ENCODE measurements around the gene MEOX1. TPM values are rescaled to one million over a fixed set of nuclear protein-coding genes. Genes with fewer than 3 reads are reported as not detected.

Gene MEOX1
- total RNA-seq, 1 donor from 2014 or later, result 1.5 TPM

GRCh38 chr17:43703630-43704029, 41.9 kb upstream of the MEOX1 start:
- DNase-seq (no peak), ATAC-seq (no peak)
- Histone ChIP-seq H3K4me3 (no peak overlapping the region), H3K36me3 (no peaks in the 10 kb centered on the region), H3K27ac (no peak overlapping the region), H3K27me3 (peaks cover 4% of the 10 kb centered on the region), H3K9me3 (no peaks in the 10 kb centered on the region), H3K4me1 (no peaks in the 10 kb centered on the region)
- TF ChIP-seq CTCF (IDR thresholded peaks at IDR 0.05), result no peak
- intact Hi-C loops (cut with DNase I), result no loop called here

GRCh38 chr17:43702637-43703036, 40.9 kb upstream of the MEOX1 start:
- H3K27me3 ChIP-seq, result peaks cover 4% of the 10 kb centered on the region
- H3K4me1 ChIP-seq, result no peaks in the 10 kb centered on the region
- H3K36me3 ChIP-seq, result no peaks in the 10 kb centered on the region
- DNase-seq, result no peak
- H3K27ac ChIP-seq, result no peak overlapping the region
- no peaks in the 10 kb centered on the region for H3K9me3 ChIP-seq
- intact Hi-C loops (cut with DNase I), result no loop called here
- no peak overlapping the region for H3K4me3 ChIP-seq
- TF ChIP-seq CTCF (IDR thresholded peaks at IDR 0.05), result no peak
- ATAC-seq, result peak; percentile 37

- no peak for TF ChIP-seq CTCF (IDR thresholded peaks at IDR 0.05)
- H3K4me3 ChIP-seq, result no peak overlapping the region
- H3K4me1 ChIP-seq, result peaks cover 6% of the 10 kb centered on the region
- no peaks in the 10 kb centered on the region for H3K9me3 ChIP-seq
- intact Hi-C loops (cut with DNase I), result no loop called here
- DNase-seq (peak; percentile 72), ATAC-seq (peak; percentile 69)
- H3K27me3 ChIP-seq, result peaks cover under 1% of the 10 kb centered on the region
- no peak overlapping the region for H3K27ac ChIP-seq
- no peaks in the 10 kb centered on the region for H3K36me3 ChIP-seq
Measured at GRCh38 chr17:43701318-43701743, 39.6 kb upstream of the MEOX1 start.

GRCh38 chr17:43699438-43699756, 37.7 kb upstream of the MEOX1 start:
- no peaks in the 10 kb centered on the region for H3K9me3 ChIP-seq
- no peaks in the 10 kb centered on the region for H3K36me3 ChIP-seq
- DNase-seq (no peak), ATAC-seq (no peak)
- peaks cover 14% of the 10 kb centered on the region for H3K4me1 ChIP-seq
- intact Hi-C loops (cut with DNase I), result no loop called here
- TF ChIP-seq CTCF (IDR thresholded peaks at IDR 0.05), result no peak
- no peaks in the 10 kb centered on the region for H3K27me3 ChIP-seq
- no peak overlapping the region for H3K27ac ChIP-seq
- no peak overlapping the region for H3K4me3 ChIP-seq

- H3K27me3 ChIP-seq, result no peaks in the 10 kb centered on the region
- H3K27ac ChIP-seq, result no peak overlapping the region
- no peaks in the 10 kb centered on the region for H3K36me3 ChIP-seq
- no peak for TF ChIP-seq CTCF (IDR thresholded peaks at IDR 0.05)
- no peak overlapping the region for H3K4me3 ChIP-seq
- H3K4me1 ChIP-seq, result peaks cover 14% of the 10 kb centered on the region
- no peak for DNase-seq
- H3K9me3 ChIP-seq, result no peaks in the 10 kb centered on the region
- intact Hi-C loops (cut with DNase I), result no loop called here
- no peak for ATAC-seq
Measured at GRCh38 chr17:43698678-43699437, 37.1 kb upstream of the MEOX1 start.

- H3K4me1 ChIP-seq, result peaks cover 14% of the 10 kb centered on the region
- no peak overlapping the region for H3K4me3 ChIP-seq
- ATAC-seq, result no peak
- no peak for DNase-seq
- no peaks in the 10 kb centered on the region for H3K27me3 ChIP-seq
- intact Hi-C loops (cut with DNase I), result no loop called here
- no peaks in the 10 kb centered on the region for H3K36me3 ChIP-seq
- H3K27ac ChIP-seq, result no peak overlapping the region
- TF ChIP-seq CTCF (IDR thresholded peaks at IDR 0.05), result no peak
- no peaks in the 10 kb centered on the region for H3K9me3 ChIP-seq
Measured at GRCh38 chr17:43697937-43698336, 36.2 kb upstream of the MEOX1 start.
